Measurements from ENCODE around the gene WDR90. TPM values are rescaled to one million over a fixed set of nuclear protein-coding genes. Genes with fewer than 3 reads are reported as not detected.
A peak's percentile ranks its signal among the peaks of the same experiment; 100 is the strongest.

WDR90 gene
- total and polyA plus RNA-seq, 8 donors, result 14.7 to 91.3 (median 22.3) TPM

DNA sequence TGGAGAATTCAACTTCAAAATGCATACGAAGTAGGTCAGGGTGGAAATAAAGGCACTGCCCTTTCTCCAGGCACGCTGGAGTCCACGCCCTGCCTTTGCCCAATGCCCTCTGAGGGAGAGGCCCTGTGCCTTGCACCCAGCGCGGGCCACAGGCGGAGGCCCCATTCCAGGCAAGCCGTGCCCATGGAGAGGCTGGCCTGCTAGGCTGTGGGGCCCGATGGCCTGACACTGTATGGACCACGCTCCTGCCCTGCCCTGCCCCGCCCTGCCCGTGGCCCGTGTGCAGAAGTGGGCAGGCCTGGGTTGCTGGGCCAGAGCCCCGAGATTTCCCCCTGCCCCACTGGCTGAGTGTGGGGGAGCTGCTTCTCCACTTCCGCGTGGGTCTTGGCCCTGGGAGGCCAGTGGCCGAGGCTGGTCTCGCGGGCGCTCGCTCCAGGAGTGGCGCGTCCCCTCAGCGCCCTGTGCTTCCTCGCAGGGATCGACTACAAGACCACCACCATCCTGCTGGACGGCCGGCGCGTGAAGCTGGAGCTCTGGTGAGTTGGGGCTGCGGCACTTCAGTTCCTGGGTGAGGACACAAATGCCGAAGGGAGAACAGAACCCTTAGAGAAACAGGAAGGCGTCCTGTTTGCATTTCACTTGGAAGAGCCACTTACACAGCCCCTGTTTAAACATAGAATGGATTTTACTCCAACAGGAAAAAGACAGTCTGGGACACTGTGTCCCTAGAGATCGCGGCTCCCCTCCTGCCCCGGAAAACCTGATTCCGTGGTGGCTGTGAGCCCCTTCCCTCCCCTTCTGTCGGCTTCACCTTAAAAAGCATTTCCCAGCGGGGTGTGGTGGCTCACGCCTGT lies 32.2 kb upstream of the WDR90 start:
- H3K9me3 ChIP-seq, result no peaks in the 10 kb centered on the region
- H3K36me3 ChIP-seq, result peaks cover 0 to 8% (median 0%) of the 10 kb centered on the region in 3 donors
- peak in 2 of 4 donors; percentile 34 to 55 for ATAC-seq
- TF ChIP-seq, protein P1, sequence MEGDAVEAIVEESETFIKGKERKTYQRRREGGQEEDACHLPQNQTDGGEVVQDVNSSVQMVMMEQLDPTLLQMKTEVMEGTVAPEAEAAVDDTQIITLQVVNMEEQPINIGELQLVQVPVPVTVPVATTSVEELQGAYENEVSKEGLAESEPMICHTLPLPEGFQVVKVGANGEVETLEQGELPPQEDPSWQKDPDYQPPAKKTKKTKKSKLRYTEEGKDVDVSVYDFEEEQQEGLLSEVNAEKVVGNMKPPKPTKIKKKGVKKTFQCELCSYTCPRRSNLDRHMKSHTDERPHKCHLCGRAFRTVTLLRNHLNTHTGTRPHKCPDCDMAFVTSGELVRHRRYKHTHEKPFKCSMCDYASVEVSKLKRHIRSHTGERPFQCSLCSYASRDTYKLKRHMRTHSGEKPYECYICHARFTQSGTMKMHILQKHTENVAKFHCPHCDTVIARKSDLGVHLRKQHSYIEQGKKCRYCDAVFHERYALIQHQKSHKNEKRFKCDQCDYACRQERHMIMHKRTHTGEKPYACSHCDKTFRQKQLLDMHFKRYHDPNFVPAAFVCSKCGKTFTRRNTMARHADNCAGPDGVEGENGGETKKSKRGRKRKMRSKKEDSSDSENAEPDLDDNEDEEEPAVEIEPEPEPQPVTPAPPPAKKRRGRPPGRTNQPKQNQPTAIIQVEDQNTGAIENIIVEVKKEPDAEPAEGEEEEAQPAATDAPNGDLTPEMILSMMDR (IDR thresholded peaks at IDR 0.05), result no peak
- no peak overlapping the region for H3K4me3 ChIP-seq
- no peak for FAIRE-seq
- WGBS, 2 donors, result 92 to 93% methylated on average over 39 of the region's 39 CpGs
- intact Hi-C loops (cut with DNase I), result no loop called here
- DNase-seq, result peak in 1 of 6 donors; percentile 62
- no peak overlapping the region for H3K27ac ChIP-seq
- no peaks in the 10 kb centered on the region for H3K27me3 ChIP-seq
- no peaks in the 10 kb centered on the region for H3K4me1 ChIP-seq

DNA sequence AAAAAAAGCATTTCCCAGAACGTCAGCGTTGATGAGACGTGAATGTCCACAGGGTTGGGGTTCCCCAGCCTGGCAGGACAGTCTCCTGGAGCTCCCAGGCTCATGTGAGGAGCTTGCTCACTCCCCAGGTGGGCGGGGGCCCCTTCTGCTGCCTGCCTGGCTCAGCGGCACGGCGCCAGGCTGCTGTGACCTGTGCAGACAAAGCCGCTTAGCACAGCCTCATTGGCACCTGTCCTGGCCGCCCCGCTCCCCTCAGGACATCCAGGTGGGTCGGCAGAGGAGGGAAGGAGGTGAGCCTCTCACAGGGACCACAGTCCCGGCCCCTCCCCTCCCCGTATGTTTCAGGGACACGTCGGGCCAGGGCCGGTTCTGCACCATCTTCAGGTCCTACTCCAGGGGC lies 31.3 kb upstream of the WDR90 start:
- no peak overlapping the region for H3K27ac ChIP-seq
- H3K36me3 ChIP-seq, result peaks cover 0 to 8% (median 0%) of the 10 kb centered on the region in 3 donors
- peak in 1 of 6 donors; percentile 67 for DNase-seq
- no peak for ATAC-seq
- intact Hi-C loops (cut with DNase I), result no loop called here
- H3K27me3 ChIP-seq, result no peaks in the 10 kb centered on the region
- no peaks in the 10 kb centered on the region for H3K4me1 ChIP-seq
- H3K9me3 ChIP-seq, result no peaks in the 10 kb centered on the region
- no peak overlapping the region for H3K4me3 ChIP-seq
- TF ChIP-seq, protein P1 (IDR thresholded peaks at IDR 0.05), result no peak
- FAIRE-seq, result no peak
- 85 to 88% methylated on average over 16 of the region's 16 CpGs for WGBS, 2 donors

DNA sequence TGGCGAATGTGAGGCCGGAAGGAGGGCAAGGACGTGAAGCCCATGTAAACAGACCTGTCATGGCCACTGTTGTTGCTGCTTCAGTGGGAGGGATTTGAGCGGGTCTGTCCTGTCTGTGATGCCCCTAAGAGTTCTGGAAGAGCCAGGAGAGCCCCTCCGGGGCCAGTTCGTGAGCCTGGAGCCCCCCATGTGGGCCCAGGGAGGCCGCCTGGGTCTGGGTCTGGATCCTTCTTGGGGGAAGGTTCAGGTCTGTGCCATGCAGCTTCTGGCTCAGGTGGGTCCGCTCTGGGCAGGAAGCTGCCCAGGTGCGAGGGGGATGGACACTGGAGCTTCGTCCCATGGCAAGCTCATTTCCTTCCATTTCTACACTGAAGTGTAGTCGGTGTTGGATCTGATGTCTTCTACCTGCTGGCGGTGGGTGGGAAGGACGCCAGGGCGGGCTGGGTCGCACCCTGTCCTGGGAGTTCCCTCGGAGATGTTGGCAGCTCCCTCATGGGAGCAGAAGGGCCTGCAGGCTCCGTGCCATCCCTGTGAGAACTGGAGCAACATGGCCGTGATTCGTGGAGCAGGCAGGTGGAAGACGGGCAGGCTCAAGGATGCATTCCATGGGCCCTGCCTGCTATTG lies 29.6 kb upstream of the WDR90 start:
- intact Hi-C loops (cut with DNase I), result no loop called here
- no peak overlapping the region for H3K27ac ChIP-seq
- H3K9me3 ChIP-seq, result no peaks in the 10 kb centered on the region
- FAIRE-seq (no peak), ATAC-seq (no peak), DNase-seq (peak in 1 of 6 donors; percentile 64)
- H3K36me3 ChIP-seq, result peaks cover 0 to 8% (median 0%) of the 10 kb centered on the region in 3 donors
- TF ChIP-seq, protein P1 (IDR thresholded peaks at IDR 0.05), result no peak
- H3K27me3 ChIP-seq, result no peaks in the 10 kb centered on the region
- H3K4me3 ChIP-seq, result no peak overlapping the region
- no peaks in the 10 kb centered on the region for H3K4me1 ChIP-seq
- WGBS, 2 donors, result 79 to 87% methylated on average over 20 of the region's 20 CpGs

DNA sequence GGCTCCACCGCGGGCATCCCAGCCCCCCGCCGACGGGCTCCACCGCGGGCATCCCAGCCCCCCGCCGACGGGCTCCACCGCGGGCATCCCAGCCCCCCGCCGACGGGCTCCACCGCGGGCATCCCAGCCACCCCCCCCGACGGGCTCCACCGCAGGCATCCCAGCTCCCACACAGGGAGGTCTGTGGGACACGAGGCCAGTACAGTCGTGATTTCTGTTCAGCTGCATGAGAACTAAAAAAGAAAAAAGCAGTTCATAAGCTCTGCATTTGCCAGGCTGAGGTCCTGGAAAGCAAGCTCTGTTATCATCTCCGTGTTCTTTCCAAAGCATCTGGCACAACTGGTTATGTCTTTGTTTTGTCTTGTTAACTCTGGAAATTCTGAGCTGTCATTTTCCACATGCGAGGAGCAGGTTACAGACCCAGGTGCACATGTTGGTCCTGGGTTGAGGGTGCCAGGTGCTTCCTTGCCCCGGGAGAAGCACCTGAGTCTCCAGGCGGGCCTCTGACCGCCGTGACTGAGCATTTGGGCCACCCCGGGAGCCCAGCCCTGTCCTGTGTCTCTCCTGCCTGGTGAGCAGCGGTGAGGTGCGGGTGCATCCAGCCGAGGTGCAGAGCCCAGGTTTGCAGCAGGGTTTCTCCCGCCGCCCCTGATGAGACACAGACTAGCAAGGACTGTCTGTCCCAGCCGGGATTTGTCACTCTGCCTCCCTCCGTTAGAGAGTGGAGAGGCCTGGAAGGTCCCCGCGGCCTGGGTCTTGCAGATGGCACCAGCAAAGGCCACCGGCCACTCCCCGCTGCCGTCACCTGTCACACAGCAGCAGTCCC lies 28.3 kb upstream of the WDR90 start:
- ATAC-seq (no peak), DNase-seq (peak in 1 of 6 donors; percentile 76), FAIRE-seq (no peak)
- no peaks in the 10 kb centered on the region for H3K9me3 ChIP-seq
- H3K4me1 ChIP-seq, result no peaks in the 10 kb centered on the region
- intact Hi-C loops (cut with DNase I), result no loop called here
- no peak overlapping the region for H3K27ac ChIP-seq
- no peak overlapping the region for H3K4me3 ChIP-seq
- no peaks in the 10 kb centered on the region for H3K27me3 ChIP-seq
- peaks cover 0 to 15% (median under 1%) of the 10 kb centered on the region in 3 donors for H3K36me3 ChIP-seq
- TF ChIP-seq, protein P1 (IDR thresholded peaks at IDR 0.05), result no peak
- 79 to 87% methylated on average over 39 to 41 of the region's 41 CpGs for WGBS, 2 donors
